BE2C (cell line): ENCODE data around the gene HHEX.

Experiments
- DNase-seq: peaks from one replicate; pipeline ENCODE4 v3.0.0-alpha.2; 2020
- H3K27me3 ChIP-seq: fragments of 250-450 bp; sonication (Bioruptor Pico); 2 replicates; pipeline ENCODE4 v1.5.1; 2020; ENCODE audit warnings: mild to moderate bottlenecking
- H3K36me3 ChIP-seq: fragments of 250-450 bp; sonication (Bioruptor Pico); 2 replicates; pipeline ENCODE4 v1.5.1; 2020; ENCODE audit warnings: mild to moderate bottlenecking
- H3K4me1 ChIP-seq: fragments of 250-450 bp; sonication (Bioruptor Pico); 2 replicates; pipeline ENCODE4 v1.5.1; 2020
- H3K4me3 ChIP-seq: 2 replicates; pipeline ENCODE4 v1.5.1; 2011; ENCODE audit warnings: low read depth, low read length
- H3K9me3 ChIP-seq: fragments of 250-450 bp; sonication (Bioruptor Pico); 2 replicates; pipeline ENCODE4 v1.5.1; 2020
- CTCF ChIP-seq: IDR thresholded peaks from 2 replicates; pipeline ENCODE4 v1.5.1; 2012; ENCODE audit warnings: mild to moderate bottlenecking, low read depth, low read length

The HHEX gene

DNA sequence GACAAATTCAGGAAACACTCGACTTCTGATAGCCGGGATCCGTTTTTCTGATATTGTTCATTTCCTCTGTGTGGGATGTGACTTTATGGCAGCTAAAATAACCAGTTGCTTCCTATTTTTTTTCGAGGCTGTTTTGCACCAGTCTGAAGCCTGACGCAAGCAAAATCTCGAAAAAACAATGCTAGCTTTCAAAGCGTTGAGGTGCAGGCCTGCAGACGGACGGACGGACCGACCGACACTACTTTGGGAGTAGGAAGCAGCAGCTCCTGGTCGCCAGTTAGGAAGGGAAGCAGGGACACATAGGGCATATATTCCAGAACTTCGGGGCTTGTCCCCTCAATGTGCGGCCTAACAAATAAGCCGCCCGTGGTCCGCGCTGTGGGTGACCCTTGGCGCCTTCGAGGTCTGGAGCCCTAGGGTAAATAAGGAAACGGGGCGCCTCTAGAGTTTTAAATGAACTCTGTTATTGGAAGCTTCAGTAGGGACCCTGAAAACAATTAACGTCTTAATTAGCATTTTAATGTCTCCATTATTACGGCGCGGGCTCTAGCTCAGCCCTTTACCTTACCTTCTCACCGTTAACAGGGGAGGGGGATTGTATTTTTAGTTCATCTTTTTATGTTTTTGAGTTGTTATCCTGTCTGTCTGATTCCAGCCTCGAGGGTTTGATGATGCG, 1.3 kb downstream of the HHEX start:
- Histone ChIP-seq H3K27me3 (no peaks in the 10 kb centered on the region), H3K4me3 (no peak overlapping the region), H3K36me3 (no peaks in the 10 kb centered on the region)

GRCh38 chr10:92691591-92692079, 1.9 kb downstream of the HHEX start:
- H3K27me3 ChIP-seq = no peaks in the 10 kb centered on the region
- no peaks in the 10 kb centered on the region for H3K36me3 ChIP-seq
- H3K9me3 ChIP-seq = no peaks in the 10 kb centered on the region
- no peak overlapping the region for H3K4me3 ChIP-seq
- no peaks in the 10 kb centered on the region for H3K4me1 ChIP-seq
- no peak for TF ChIP-seq CTCF
- DNase-seq = no peak

More for the DNA sequence above, 1.3 kb downstream of the HHEX start:
- Histone ChIP-seq H3K9me3 (no peaks in the 10 kb centered on the region), H3K4me1 (no peaks in the 10 kb centered on the region)
- DNase-seq = no peak
- no peak for TF ChIP-seq CTCF

DNA sequence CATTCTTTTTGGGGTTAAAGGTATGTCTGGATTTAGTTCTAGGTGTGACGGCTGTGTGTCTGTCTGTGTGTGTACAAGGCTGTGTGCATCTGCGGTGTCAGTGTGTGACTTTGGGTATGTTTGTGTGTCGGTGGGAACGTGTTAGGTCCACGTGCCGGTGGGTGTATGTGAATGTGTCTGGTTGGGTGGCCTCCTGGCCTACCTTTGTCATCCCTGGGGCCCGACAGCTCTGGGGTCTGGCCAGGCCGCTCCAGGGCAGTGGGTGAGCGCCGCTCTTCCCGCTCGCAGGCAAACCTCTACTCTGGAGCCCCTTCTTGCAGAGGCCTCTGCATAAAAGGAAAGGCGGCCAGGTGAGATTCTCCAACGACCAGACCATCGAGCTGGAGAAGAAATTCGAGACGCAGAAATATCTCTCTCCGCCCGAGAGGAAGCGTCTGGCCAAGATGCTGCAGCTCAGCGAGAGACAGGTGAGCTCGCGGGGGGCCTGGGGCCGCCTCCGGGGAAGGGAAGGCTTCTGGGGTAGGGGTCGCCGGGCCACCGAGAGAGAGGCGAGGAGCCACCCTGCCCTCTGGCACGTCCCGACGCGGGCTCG, 2.4 kb downstream of the HHEX start:
- H3K36me3 ChIP-seq = no peaks in the 10 kb centered on the region
- H3K4me1 ChIP-seq = no peaks in the 10 kb centered on the region
- TF ChIP-seq CTCF = no peak
- no peak overlapping the region for H3K4me3 ChIP-seq
- no peak for DNase-seq
- no peaks in the 10 kb centered on the region for H3K9me3 ChIP-seq
- H3K27me3 ChIP-seq = no peaks in the 10 kb centered on the region

- no peak for TF ChIP-seq CTCF
- no peak for DNase-seq
- Histone ChIP-seq H3K4me3 (no peak overlapping the region), H3K27me3 (no peaks in the 10 kb centered on the region), H3K9me3 (no peaks in the 10 kb centered on the region), H3K36me3 (no peaks in the 10 kb centered on the region), H3K4me1 (no peaks in the 10 kb centered on the region)
These were observed 3.2 kb downstream of the HHEX start for GRCh38 chr10:92692697-92693533.

DNA sequence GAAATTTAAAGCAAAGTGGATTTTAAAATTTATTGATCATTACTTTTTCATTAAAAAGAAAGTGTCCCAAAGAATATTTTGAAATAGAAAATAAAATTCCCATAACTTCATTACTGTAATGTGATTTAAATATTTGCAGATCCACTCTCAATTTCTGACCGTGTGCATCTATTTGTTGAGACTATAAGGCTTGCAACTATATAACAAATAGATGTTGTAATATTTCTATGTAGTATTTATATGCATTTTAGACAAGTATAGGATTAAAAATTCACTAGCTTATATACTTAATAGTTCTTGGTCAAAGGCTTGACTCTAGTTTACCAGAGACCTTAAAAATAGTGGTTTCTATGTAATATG, 3.8 kb downstream of the HHEX start:
- no peak for DNase-seq
- TF ChIP-seq CTCF = no peak
- Histone ChIP-seq H3K9me3 (no peaks in the 10 kb centered on the region), H3K36me3 (no peaks in the 10 kb centered on the region), H3K27me3 (no peaks in the 10 kb centered on the region), H3K4me3 (no peak overlapping the region), H3K4me1 (no peaks in the 10 kb centered on the region)
